HEK293 (cell line): ENCODE data around the gene TAF11.

Experiments
- GLIS2 ChIP-seq: fragments of 450-650 bp; formaldehyde crosslinking; IDR thresholded peaks from 2 replicates; pipeline ENCODE4 v1.5.1; 2016; ENCODE audit warnings: missing biosample characterization, missing genetic modification characterization
- PRDM1 ChIP-seq: fragments of 450-650 bp; formaldehyde crosslinking; IDR thresholded peaks from 2 replicates; pipeline ENCODE4; 2016; ENCODE audit warnings: missing biosample characterization, missing genetic modification characterization
- PRDM2 ChIP-seq: fragments of 450-650 bp; formaldehyde crosslinking; IDR thresholded peaks from 2 replicates; pipeline ENCODE4 v1.5.1; 2016; ENCODE audit warnings: missing biosample characterization, missing genetic modification characterization, borderline replicate concordance
- PRDM6 ChIP-seq: fragments of 450-650 bp; formaldehyde crosslinking; IDR thresholded peaks from 2 replicates; pipeline ENCODE4 v1.5.1; 2017; ENCODE audit warnings: missing biosample characterization, missing genetic modification characterization
- SALL2 ChIP-seq: fragments of 450-650 bp; formaldehyde crosslinking; IDR thresholded peaks from 2 replicates; pipeline ENCODE4 v1.5.0; 2017; ENCODE audit warnings: missing biosample characterization, mild to moderate bottlenecking, missing genetic modification characterization, borderline replicate concordance
- TRIM28 ChIP-seq: IDR thresholded peaks from 2 replicates; pipeline ENCODE4 v1.6.1; 2011; ENCODE audit warnings: low read length, control low read depth, borderline replicate concordance
- ZBTB20 ChIP-seq: fragments of 450-650 bp; formaldehyde crosslinking; IDR thresholded peaks from 2 replicates; pipeline ENCODE4 v1.5.1; 2016; ENCODE audit warnings: missing biosample characterization, missing genetic modification characterization
- ZNF16 ChIP-seq: fragments of 450-650 bp; formaldehyde crosslinking; IDR thresholded peaks from 2 replicates; pipeline ENCODE4 v1.5.1; 2016; ENCODE audit warnings: low read depth, missing biosample characterization, missing genetic modification characterization
- ZNF174 ChIP-seq: fragments of 450-650 bp; formaldehyde crosslinking; IDR thresholded peaks from 2 replicates; pipeline ENCODE4 v1.5.0; 2017; ENCODE audit warnings: missing biosample characterization, mild to moderate bottlenecking, missing genetic modification characterization
- ZNF211 ChIP-seq: fragments of 450-650 bp; formaldehyde crosslinking; IDR thresholded peaks from 2 replicates; pipeline ENCODE4 v1.5.1; 2016; ENCODE audit warnings: low read depth, missing biosample characterization, missing genetic modification characterization
- ZNF239 ChIP-seq: fragments of 450-650 bp; formaldehyde crosslinking; IDR thresholded peaks from 2 replicates; pipeline ENCODE4 v1.5.1; 2016; ENCODE audit warnings: missing biosample characterization, missing genetic modification characterization
- ZNF302 ChIP-seq: fragments of 450-650 bp; formaldehyde crosslinking; IDR thresholded peaks from 2 replicates; pipeline ENCODE4 v1.5.1; 2016; ENCODE audit warnings: missing biosample characterization, missing genetic modification characterization, low read depth
- ZNF354C ChIP-seq: fragments of 450-650 bp; formaldehyde crosslinking; IDR thresholded peaks from 2 replicates; pipeline ENCODE4 v1.5.1; 2016; ENCODE audit warnings: missing biosample characterization, missing genetic modification characterization, low read depth, borderline replicate concordance
- ZNF560 ChIP-seq: fragments of 450-650 bp; formaldehyde crosslinking; IDR thresholded peaks from 2 replicates; pipeline ENCODE4 v1.5.1; 2017; ENCODE audit warnings: missing biosample characterization, missing genetic modification characterization, borderline replicate concordance
- ZNF623 ChIP-seq: fragments of 450-650 bp; formaldehyde crosslinking; IDR thresholded peaks from 2 replicates; pipeline ENCODE4 v1.5.1; 2016; ENCODE audit warnings: missing biosample characterization, missing genetic modification characterization
- ZNF677 ChIP-seq: fragments of 450-650 bp; IDR thresholded peaks from 2 replicates; pipeline ENCODE4 v1.5.0; 2018; ENCODE audit warnings: missing biosample characterization, mild to moderate bottlenecking, missing genetic modification characterization, moderate library complexity
- ZNF76 ChIP-seq: fragments of 450-650 bp; formaldehyde crosslinking; IDR thresholded peaks from 2 replicates; pipeline ENCODE4; 2016; ENCODE audit warnings: low read depth, missing biosample characterization, missing genetic modification characterization, borderline replicate concordance
- ZNF776 ChIP-seq: fragments of 450-650 bp; formaldehyde crosslinking; IDR thresholded peaks from 2 replicates; pipeline ENCODE4 v1.5.0; 2017; ENCODE audit warnings: missing biosample characterization, missing genetic modification characterization, borderline replicate concordance
- ZNF792 ChIP-seq: fragments of 450-650 bp; formaldehyde crosslinking; IDR thresholded peaks from 2 replicates; pipeline ENCODE4 v1.5.1; 2016; ENCODE audit warnings: missing biosample characterization, missing genetic modification characterization
- ZSCAN16 ChIP-seq: fragments of 450-650 bp; formaldehyde crosslinking; IDR thresholded peaks from 2 replicates; pipeline ENCODE4 v1.5.1; 2016; ENCODE audit warnings: missing biosample characterization, missing genetic modification characterization
- TF ChIP-seq, protein P1 (sequence below): fragments of 450-650 bp; formaldehyde crosslinking; IDR thresholded peaks from 2 replicates; pipeline ENCODE4 v1.5.1; 2016; ENCODE audit warnings: missing biosample characterization, missing genetic modification characterization
- TF ChIP-seq, protein P2 (sequence below): fragments of 450-650 bp; formaldehyde crosslinking; IDR thresholded peaks from 2 replicates; pipeline ENCODE4 v1.5.1; 2016; ENCODE audit warnings: missing biosample characterization, missing genetic modification characterization
- TF ChIP-seq, protein P3 (sequence below): fragments of 450-650 bp; formaldehyde crosslinking; IDR thresholded peaks from 2 replicates; pipeline ENCODE4 v1.5.1; 2017; ENCODE audit warnings: missing biosample characterization, missing genetic modification characterization
- TF ChIP-seq, protein P4 (sequence below): fragments of 450-650 bp; formaldehyde crosslinking; IDR thresholded peaks from 2 replicates; pipeline ENCODE4 v1.5.1; 2016; ENCODE audit warnings: missing biosample characterization, missing genetic modification characterization

Gene TAF11

DNA sequence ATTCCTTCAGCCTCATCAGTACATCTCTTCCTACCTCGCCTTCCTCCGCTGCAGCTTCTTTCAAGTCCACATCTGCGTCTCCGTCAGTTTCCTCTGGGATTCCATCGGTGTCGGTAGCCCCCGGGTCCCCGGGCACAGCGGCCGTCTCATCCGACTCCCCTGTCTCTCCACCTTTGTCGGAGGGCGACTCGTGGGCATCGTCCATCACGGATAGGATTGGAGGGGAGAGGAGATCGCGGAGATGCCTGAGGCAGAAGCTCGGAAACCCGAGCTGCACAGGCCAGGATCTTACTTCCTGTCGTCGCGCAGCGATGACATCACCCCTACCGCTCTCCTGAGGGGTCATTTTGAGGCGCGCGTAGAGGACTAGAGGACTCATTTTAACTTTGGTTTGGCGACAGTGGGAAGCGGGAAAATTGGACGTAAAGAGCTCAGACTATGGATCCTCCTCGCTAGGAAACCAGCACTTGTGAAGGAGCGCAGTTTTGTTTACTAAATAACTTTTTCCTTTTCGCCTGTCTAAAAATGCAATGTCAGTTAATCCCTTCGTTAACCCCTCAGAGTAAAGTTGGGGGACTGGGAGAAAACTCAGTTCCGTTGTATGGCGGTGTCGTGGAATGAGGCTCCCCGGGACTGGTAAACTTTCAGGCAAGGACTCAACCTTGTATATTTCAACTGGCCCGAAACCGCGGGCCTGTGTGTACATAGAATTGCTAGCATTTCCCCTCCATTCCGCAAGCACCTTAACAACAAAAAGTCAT, at the start of gene TAF11 (continued):
- TF ChIP-seq PRDM2 (tag by site-specific recombination), result no peak
- TF ChIP-seq ZNF302 (tag by site-specific recombination), result no peak
- TF ChIP-seq PRDM6 (tag by site-specific recombination), result no peak
- no peak for TF ChIP-seq ZNF174
- no peak for TF ChIP-seq ZNF239 (tag by site-specific recombination)
- peak; percentile 71 for TF ChIP-seq GLIS2 (tag by site-specific recombination)
- TF ChIP-seq, protein P1, sequence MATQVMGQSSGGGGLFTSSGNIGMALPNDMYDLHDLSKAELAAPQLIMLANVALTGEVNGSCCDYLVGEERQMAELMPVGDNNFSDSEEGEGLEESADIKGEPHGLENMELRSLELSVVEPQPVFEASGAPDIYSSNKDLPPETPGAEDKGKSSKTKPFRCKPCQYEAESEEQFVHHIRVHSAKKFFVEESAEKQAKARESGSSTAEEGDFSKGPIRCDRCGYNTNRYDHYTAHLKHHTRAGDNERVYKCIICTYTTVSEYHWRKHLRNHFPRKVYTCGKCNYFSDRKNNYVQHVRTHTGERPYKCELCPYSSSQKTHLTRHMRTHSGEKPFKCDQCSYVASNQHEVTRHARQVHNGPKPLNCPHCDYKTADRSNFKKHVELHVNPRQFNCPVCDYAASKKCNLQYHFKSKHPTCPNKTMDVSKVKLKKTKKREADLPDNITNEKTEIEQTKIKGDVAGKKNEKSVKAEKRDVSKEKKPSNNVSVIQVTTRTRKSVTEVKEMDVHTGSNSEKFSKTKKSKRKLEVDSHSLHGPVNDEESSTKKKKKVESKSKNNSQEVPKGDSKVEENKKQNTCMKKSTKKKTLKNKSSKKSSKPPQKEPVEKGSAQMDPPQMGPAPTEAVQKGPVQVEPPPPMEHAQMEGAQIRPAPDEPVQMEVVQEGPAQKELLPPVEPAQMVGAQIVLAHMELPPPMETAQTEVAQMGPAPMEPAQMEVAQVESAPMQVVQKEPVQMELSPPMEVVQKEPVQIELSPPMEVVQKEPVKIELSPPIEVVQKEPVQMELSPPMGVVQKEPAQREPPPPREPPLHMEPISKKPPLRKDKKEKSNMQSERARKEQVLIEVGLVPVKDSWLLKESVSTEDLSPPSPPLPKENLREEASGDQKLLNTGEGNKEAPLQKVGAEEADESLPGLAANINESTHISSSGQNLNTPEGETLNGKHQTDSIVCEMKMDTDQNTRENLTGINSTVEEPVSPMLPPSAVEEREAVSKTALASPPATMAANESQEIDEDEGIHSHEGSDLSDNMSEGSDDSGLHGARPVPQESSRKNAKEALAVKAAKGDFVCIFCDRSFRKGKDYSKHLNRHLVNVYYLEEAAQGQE (tag by site-specific recombination), result peak; percentile 8; the same call in 1 of the 2 replicates
- no peak for TF ChIP-seq ZNF623 (tag by site-specific recombination)
- no peak for TF ChIP-seq ZNF560 (tag by site-specific recombination)
- TF ChIP-seq ZNF792, result no peak
- TF ChIP-seq ZNF211 (tag by site-specific recombination), result no peak
- no peak for TF ChIP-seq PRDM1 (tag by site-specific recombination)
- TF ChIP-seq, protein P2, sequence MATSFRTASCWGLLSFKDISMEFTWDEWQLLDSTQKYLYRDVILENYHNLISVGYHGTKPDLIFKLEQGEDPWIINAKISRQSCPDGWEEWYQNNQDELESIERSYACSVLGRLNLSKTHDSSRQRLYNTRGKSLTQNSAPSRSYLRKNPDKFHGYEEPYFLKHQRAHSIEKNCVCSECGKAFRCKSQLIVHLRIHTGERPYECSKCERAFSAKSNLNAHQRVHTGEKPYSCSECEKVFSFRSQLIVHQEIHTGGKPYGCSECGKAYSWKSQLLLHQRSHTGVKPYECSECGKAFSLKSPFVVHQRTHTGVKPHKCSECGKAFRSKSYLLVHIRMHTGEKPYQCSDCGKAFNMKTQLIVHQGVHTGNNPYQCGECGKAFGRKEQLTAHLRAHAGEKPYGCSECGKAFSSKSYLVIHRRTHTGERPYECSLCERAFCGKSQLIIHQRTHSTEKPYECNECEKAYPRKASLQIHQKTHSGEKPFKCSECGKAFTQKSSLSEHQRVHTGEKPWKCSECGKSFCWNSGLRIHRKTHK (tag by site-specific recombination), result no peak
- no peak for TF ChIP-seq ZNF776
- TF ChIP-seq ZNF76 (tag by site-specific recombination), result peak; percentile 75
- TF ChIP-seq ZBTB20 (tag by site-specific recombination), result peak; percentile 45; the same call in 1 of the 2 replicates
- peak; percentile 65; the same call in 1 of the 2 replicates for TF ChIP-seq TRIM28
- no peak for TF ChIP-seq SALL2 (tag by site-specific recombination)
- TF ChIP-seq, protein P3, sequence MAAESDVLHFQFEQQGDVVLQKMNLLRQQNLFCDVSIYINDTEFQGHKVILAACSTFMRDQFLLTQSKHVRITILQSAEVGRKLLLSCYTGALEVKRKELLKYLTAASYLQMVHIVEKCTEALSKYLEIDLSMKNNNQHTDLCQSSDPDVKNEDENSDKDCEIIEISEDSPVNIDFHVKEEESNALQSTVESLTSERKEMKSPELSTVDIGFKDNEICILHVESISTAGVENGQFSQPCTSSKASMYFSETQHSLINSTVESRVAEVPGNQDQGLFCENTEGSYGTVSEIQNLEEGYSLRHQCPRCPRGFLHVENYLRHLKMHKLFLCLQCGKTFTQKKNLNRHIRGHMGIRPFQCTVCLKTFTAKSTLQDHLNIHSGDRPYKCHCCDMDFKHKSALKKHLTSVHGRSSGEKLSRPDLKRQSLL, result peak; percentile 23; the same call in 1 of the 2 replicates
- no peak for TF ChIP-seq ZSCAN16 (tag by site-specific recombination)
- no peak for TF ChIP-seq ZNF354C (tag by site-specific recombination)
- TF ChIP-seq ZNF16 (tag by site-specific recombination), result no peak
- TF ChIP-seq, protein P4, sequence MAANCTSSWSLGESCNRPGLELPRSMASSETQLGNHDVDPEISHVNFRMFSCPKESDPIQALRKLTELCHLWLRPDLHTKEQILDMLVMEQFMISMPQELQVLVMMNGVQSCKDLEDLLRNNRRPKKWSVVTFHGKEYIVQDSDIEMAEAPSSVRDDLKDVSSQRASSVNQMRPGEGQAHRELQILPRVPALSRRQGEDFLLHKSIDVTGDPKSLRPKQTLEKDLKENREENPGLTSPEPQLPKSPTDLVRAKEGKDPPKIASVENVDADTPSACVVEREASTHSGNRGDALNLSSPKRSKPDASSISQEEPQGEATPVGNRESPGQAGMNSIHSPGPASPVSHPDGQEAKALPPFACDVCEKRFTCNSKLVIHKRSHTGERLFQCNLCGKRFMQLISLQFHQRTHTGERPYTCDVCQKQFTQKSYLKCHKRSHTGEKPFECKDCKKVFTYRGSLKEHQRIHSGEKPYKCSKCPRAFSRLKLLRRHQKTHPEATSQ, result no peak
- TF ChIP-seq ZNF677 (tag by site-specific recombination), result no peak
